GM21528 (cell line): ENCODE measurements around the gene RSPH6A.

Experiments
- ATAC-seq: cut with Tn5 transposase; IDR thresholded peaks from one replicate; pipeline ENCODE4 v1.9.1; 2021; ENCODE audit warnings: mild to moderate bottlenecking, moderate library complexity; ENCODE audit not compliant: unreplicated experiment, low FRiP score

RSPH6A gene

GRCh38 chr19:45814851-45815480 is at the start of gene RSPH6A:
Gene RSPH6A, minus strand, starts transcription at chr19:45815308. Its CDS starts 132 bp downstream, at chr19:45815176.
- no peak for ATAC-seq

GRCh38 chr19:45864629-45865082 is 49.5 kb upstream of the RSPH6A start:
- ATAC-seq: no peak

- ATAC-seq: no peak
Measured at GRCh38 chr19:45863840-45864628, 48.9 kb upstream of the RSPH6A start, which contains the start of gene FOXA3. Gene FOXA3, plus strand, starts transcription at chr19:45864326. Its CDS starts 131 bp downstream, at chr19:45864457.

- no peak for ATAC-seq
Measured at GRCh38 chr19:45863335-45863839, 48.3 kb upstream of the RSPH6A start.

GRCh38 chr19:45862564-45863334 is 47.6 kb upstream of the RSPH6A start, which contains the start of gene SYMPK:
Gene SYMPK, minus strand, starts transcription at chr19:45863147. Its CDS starts 8,652 bp downstream, at chr19:45854495.
- ATAC-seq: peak; percentile 85

GRCh38 chr19:45862271-45862563 is 47.1 kb upstream of the RSPH6A start:
- ATAC-seq: no peak

GRCh38 chr19:45860359-45861259 is 45.5 kb upstream of the RSPH6A start:
- no peak for ATAC-seq

GRCh38 chr19:45854167-45854778 is 39.2 kb upstream of the RSPH6A start:
- no peak for ATAC-seq

GRCh38 chr19:45852983-45853382 is 37.9 kb upstream of the RSPH6A start:
- no peak for ATAC-seq

GRCh38 chr19:45852145-45852750 is 37.1 kb upstream of the RSPH6A start:
- no peak for ATAC-seq

GRCh38 chr19:45848922-45849321 is 33.8 kb upstream of the RSPH6A start:
- ATAC-seq: no peak

- no peak for ATAC-seq
Measured at GRCh38 chr19:45847663-45848062, 32.6 kb upstream of the RSPH6A start.

GRCh38 chr19:45842198-45842597 is 27.1 kb upstream of the RSPH6A start:
- ATAC-seq: no peak

- ATAC-seq: no peak
Measured at GRCh38 chr19:45834970-45835369, 19.9 kb upstream of the RSPH6A start.

GRCh38 chr19:45828945-45829344 is 13.8 kb upstream of the RSPH6A start:
- ATAC-seq: no peak

GRCh38 chr19:45828523-45828922 is 13.4 kb upstream of the RSPH6A start:
- ATAC-seq: no peak

GRCh38 chr19:45827459-45828093 is 12.5 kb upstream of the RSPH6A start:
- no peak for ATAC-seq

- no peak for ATAC-seq
Measured at GRCh38 chr19:45826934-45827333, 11.8 kb upstream of the RSPH6A start.
